ENCODE results near the gene DPP9.
A peak's percentile ranks its signal among the peaks of the same experiment; 100 is the strongest.

Gene DPP9

DNA sequence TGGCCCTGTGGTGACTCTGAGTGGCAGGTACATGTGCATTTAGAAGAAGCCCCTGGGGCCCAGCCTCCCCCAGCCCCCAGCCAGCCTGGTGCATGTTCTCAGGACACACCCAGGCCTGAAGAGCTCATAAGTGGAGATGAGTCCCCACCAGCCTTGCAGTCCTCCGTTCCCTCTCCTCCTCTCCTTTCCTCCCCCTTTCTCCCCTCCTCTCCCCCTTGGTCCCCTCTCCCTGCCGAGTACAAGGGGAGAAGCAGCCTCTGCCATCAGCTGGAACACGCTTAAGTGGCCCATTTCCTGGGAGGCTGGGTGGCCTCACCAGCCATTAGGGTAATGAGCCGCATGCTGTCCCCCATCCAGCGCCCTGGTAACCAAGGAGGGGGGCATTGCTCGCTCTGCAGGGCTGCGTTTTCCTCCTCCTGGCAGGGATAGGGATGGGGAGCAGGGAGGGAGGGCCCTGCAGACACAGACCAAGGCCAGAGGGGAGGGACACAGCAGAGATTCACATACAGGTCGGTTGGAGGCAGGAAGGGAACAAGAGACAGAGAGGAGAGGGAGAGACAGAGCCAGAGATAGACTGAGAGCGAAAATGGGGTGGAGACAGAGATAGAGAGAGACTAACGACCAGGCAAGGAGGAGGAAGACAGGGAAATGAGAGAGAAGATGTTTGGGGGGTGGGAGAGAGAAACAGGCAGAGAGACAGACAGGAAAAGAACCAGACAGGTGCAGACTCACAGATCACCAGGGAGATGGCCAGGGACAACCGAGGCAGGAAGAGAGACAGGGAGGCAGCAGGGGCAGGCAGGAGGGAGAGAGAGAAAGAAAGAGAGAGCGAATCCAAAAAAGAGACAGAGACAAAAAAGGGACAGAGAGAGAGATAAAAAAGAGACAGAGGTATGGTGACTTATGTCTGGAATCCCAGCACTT is 19.3 kb upstream of the DPP9 start:
- H3K4me3 ChIP-seq (ENCODE audit: low read depth, low read length), result no peak overlapping the region
- TF ChIP-seq, protein P1, sequence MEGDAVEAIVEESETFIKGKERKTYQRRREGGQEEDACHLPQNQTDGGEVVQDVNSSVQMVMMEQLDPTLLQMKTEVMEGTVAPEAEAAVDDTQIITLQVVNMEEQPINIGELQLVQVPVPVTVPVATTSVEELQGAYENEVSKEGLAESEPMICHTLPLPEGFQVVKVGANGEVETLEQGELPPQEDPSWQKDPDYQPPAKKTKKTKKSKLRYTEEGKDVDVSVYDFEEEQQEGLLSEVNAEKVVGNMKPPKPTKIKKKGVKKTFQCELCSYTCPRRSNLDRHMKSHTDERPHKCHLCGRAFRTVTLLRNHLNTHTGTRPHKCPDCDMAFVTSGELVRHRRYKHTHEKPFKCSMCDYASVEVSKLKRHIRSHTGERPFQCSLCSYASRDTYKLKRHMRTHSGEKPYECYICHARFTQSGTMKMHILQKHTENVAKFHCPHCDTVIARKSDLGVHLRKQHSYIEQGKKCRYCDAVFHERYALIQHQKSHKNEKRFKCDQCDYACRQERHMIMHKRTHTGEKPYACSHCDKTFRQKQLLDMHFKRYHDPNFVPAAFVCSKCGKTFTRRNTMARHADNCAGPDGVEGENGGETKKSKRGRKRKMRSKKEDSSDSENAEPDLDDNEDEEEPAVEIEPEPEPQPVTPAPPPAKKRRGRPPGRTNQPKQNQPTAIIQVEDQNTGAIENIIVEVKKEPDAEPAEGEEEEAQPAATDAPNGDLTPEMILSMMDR (IDR thresholded peaks at IDR 0.05; ENCODE audit: low read depth, low read length, missing control alignments), result no peak
- in situ Hi-C loops (cut with HindIII; ENCODE audit: low sequenced_read_pairs), result no loop called here
- no peak for DNase-seq (ENCODE audit: low read depth)

DNA sequence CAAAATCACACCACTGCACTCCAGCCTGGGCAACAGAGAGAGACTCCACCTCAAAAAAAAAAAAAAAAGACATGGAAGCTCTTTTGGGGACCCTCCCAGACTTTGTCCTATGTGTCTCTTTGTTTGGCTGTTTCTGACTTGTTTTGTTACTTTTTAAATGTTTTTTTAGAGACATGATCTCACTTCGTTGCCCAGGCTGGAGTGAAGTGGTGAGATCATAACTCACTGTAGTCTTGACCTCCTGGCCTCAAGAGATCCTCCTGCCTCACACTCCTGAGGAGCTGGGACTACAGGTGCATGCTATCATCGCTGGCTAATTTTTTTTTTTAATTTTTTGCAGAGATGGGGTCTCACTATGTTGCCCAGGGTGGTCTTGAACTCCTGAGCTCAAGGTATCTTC is 16.4 kb upstream of the DPP9 start:
- TF ChIP-seq, protein P1 (IDR thresholded peaks at IDR 0.05; ENCODE audit: low read depth, low read length, missing control alignments), result no peak
- H3K4me3 ChIP-seq (ENCODE audit: low read depth, low read length), result no peak overlapping the region
- no peak for DNase-seq (ENCODE audit: low read depth)
- in situ Hi-C loops (cut with HindIII; ENCODE audit: low sequenced_read_pairs), result no loop called here

DNA sequence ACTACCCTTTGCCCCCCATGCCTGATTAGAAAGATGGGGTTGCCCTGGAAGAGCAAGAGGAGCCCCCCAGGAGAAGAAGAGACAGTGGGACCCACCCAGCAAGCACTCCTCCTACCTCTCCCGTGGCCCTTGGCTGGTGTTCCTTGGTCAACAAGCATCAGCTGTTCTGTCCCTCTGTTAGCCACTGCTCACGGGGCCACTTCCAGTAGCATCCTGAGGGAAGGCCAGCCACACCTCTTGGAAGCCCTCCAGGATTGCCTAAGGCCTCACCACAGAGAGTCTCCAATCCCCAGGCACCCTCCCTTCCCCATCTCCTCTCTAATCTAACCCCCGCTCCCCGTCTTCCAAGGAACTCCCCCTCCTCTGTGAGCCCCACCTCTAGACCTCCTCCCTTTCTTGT is 15.1 kb upstream of the DPP9 start:
- in situ Hi-C loops (cut with HindIII; ENCODE audit: low sequenced_read_pairs), result no loop called here

DNA sequence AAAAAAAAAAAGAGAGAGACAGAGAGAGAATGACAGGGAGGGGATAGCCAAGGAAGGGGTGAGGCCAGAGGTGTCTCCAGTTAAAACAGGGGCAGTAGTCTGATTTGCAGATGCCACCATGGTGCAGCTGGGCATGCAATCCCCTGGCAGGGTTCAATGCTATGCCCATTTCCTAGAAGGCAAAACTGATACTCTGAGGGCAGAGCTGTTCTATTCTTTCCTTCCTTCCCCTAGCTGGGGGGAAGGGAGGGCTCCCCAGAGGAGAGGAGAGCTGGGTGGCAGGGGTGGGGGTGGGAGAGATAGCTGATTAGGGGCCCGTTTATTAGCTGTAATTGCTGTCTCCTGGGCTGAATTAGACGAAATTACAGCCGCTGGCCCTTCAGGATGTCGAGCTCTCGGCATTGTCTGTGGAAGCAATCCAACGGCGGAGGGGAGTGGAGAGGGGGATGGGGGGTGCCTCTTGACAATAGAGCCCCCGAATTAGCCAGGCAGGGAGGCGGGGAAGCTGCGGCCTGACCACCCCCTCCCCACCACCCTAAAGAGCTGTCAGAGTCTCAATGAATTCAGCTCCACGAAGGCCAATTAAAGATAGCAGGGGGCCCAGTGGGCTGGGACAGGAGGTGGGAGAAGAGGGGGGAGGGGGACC is 14.4 kb upstream of the DPP9 start:
- DNase-seq (ENCODE audit: low read depth), result no peak
- H3K4me3 ChIP-seq (ENCODE audit: low read depth, low read length), result no peak overlapping the region
- TF ChIP-seq, protein P1 (IDR thresholded peaks at IDR 0.05; ENCODE audit: low read depth, low read length, missing control alignments), result no peak
- in situ Hi-C loops (cut with HindIII; ENCODE audit: low sequenced_read_pairs), result no loop called here

More for the DNA sequence above, 15.1 kb upstream of the DPP9 start:
- no peak for DNase-seq (ENCODE audit: low read depth)
- no peak overlapping the region for H3K4me3 ChIP-seq (ENCODE audit: low read depth, low read length)
- TF ChIP-seq, protein P1 (IDR thresholded peaks at IDR 0.05; ENCODE audit: low read depth, low read length, missing control alignments), result no peak

DNA sequence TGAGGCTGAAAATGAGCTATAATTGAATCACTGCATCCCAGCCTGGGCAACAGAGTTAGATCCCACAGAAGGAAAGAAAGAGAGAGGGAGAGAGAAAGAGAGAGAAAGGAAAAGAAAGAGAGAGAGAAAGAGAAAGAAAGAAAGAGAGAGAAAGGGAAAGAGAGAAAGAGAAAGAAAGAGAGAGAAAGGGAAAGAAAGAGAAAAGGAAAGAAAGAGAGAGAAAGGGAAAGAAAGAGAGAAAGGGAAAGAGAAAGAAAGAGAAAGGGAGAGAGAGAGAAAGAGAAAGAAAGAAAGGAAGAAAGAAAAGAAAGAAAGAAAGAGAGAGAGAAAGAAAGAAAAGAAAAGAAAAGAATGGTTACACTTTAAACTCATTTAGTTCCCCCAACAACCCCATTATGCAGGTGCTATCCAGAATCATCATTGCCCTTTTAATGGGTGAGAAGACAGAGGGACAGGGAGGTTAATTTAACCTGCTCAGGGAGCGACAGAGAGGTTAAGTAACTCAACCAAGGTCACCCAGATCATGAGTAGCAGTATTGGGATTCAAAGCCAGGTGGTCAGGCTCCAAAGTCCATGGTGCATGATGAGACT is 10.2 kb upstream of the DPP9 start:
- in situ Hi-C loops (cut with HindIII; ENCODE audit: low sequenced_read_pairs), result no loop called here
- DNase-seq (ENCODE audit: low read depth), result no peak
- H3K4me3 ChIP-seq (ENCODE audit: low read depth, low read length), result no peak overlapping the region
- TF ChIP-seq, protein P1 (IDR thresholded peaks at IDR 0.05; ENCODE audit: low read depth, low read length, missing control alignments), result no peak

DNA sequence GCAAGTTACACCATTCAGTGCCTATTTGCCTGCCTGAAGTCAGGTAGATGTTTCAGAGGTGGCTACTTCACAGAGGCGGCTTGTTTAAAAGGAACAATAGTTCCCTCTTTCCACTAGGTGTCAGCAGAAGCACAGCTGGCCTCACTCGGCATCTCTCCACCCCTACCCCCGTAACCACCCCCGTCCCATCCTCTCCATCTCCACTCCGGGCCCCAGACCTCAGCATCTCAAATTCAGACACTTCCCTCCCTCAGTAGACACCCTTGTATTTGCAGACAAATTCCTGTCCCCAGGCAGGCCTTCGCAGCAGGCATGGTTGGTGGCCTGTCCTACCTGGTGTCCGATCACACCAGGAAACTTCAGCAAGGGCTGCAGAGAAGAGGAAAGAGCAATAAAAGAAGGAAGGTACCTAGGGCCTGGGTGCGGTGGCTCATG is 9.1 kb upstream of the DPP9 start:
- TF ChIP-seq, protein P1 (IDR thresholded peaks at IDR 0.05; ENCODE audit: low read depth, low read length, missing control alignments), result peak; percentile 70
- in situ Hi-C loops (cut with HindIII; ENCODE audit: low sequenced_read_pairs), result no loop called here
- no peak overlapping the region for H3K4me3 ChIP-seq (ENCODE audit: low read depth, low read length)
- no peak for DNase-seq (ENCODE audit: low read depth)
